Fibroblast of mammary gland (primary cell): Measurements from ENCODE around the gene SEPTIN7.

Experiments
- DNase-seq: peaks from one replicate; pipeline ENCODE4 v3.0.0-alpha.2; 2010; ENCODE audit warnings: low read depth
- H3K4me3 ChIP-seq: 2 replicates; pipeline ENCODE4 v1.5.1; 2011; ENCODE audit warnings: low read depth, mild to moderate bottlenecking, low read length, moderate library complexity; ENCODE audit not compliant: control insufficient read depth
- TF ChIP-seq, protein P1 (sequence below): conservative IDR thresholded peaks from 2 replicates; pipeline ENCODE4 v1.5.1; 2011; ENCODE audit warnings: low read depth, low read length, inconsistent platforms; ENCODE audit not compliant: control insufficient read depth, insufficient read depth

The SEPTIN7 gene

DNA sequence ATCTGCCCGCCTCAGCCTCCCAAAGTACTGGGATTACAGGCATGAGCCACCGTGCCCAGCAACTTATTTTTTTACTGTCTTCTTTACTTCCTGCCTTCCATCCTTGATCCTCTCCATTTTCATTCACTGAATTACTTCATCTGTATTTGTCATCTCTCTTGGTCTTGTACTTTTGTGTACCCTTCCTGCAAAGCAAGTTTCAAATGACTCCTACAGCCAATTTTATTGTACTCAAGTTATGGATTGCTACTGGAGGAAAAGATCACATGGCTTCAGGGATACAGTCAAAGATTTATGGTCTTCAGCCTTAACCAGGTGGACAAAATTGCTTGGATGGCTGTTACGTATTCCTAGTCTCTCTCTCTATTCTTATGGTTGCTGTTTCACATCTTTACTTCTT, 22.6 kb downstream of the SEPTIN7 start:
- H3K4me3 ChIP-seq = no peak overlapping the region
- no peak for DNase-seq
- TF ChIP-seq, protein P1, sequence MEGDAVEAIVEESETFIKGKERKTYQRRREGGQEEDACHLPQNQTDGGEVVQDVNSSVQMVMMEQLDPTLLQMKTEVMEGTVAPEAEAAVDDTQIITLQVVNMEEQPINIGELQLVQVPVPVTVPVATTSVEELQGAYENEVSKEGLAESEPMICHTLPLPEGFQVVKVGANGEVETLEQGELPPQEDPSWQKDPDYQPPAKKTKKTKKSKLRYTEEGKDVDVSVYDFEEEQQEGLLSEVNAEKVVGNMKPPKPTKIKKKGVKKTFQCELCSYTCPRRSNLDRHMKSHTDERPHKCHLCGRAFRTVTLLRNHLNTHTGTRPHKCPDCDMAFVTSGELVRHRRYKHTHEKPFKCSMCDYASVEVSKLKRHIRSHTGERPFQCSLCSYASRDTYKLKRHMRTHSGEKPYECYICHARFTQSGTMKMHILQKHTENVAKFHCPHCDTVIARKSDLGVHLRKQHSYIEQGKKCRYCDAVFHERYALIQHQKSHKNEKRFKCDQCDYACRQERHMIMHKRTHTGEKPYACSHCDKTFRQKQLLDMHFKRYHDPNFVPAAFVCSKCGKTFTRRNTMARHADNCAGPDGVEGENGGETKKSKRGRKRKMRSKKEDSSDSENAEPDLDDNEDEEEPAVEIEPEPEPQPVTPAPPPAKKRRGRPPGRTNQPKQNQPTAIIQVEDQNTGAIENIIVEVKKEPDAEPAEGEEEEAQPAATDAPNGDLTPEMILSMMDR = no peak

DNA sequence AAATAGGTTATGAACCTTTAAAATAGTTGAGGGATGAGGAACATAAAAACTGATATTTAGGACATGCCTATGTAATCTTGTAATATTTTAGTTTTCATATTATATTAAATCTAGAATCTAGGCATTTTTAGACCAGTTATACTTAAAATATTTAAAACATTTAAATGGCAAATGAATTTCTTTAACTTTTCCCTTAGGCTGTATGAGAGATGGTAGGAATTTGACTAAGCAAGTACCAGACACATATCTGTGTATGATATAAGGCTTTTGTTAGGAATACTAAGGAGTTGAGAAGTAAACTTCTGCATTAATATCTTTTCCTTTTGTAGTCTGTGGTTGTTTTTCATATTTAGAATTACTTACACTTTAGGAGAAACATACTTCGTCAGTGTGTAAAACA, 25.1 kb downstream of the SEPTIN7 start:
- DNase-seq = no peak
- H3K4me3 ChIP-seq = no peak overlapping the region
- TF ChIP-seq, protein P1 = no peak

- TF ChIP-seq, protein P1 = no peak
- no peak overlapping the region for H3K4me3 ChIP-seq
- DNase-seq = no peak
These were observed 25.9 kb downstream of the SEPTIN7 start for GRCh38 chr7:35826751-35827150.

DNA sequence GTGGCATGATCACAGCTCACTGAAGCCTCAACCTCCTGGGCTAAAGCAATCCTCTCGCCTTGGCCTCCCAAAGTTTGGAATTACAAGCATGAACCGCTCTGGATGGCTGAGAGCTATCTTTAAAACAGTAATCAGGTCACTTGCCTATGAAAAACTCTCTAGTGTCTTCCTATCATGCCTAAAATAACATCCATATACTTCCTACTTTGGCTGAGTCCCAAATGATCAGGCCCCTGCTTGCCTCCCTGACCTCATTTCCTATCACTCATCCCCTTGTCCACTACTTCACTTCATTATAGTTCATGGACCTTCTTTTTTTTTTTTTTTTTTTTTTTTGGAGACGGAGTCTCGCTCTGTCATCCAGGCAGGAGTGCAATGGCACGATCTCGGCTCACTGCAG, 28.0 kb downstream of the SEPTIN7 start:
- H3K4me3 ChIP-seq = no peak overlapping the region
- TF ChIP-seq, protein P1 = no peak
- no peak for DNase-seq

DNA sequence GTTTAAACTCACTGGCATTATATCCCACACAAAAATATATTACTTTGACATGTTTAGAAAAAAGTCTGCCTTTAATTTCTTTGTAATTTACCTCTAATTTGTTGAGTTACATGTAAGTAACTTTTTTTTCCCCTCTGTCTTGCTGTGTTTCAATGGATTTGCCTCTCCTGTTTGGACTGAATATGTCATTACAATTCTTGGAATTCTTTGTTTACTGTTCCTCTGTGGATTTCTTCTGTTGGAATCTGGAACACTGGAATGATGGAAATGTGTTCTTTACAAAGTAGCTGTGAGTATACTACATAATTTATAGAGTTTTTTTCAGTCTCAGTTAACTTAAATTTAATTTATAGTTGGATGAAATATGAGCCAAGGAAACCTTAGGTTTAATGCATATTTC, 30.4 kb downstream of the SEPTIN7 start:
- H3K4me3 ChIP-seq = no peak overlapping the region
- no peak for DNase-seq
- TF ChIP-seq, protein P1 = no peak

DNA sequence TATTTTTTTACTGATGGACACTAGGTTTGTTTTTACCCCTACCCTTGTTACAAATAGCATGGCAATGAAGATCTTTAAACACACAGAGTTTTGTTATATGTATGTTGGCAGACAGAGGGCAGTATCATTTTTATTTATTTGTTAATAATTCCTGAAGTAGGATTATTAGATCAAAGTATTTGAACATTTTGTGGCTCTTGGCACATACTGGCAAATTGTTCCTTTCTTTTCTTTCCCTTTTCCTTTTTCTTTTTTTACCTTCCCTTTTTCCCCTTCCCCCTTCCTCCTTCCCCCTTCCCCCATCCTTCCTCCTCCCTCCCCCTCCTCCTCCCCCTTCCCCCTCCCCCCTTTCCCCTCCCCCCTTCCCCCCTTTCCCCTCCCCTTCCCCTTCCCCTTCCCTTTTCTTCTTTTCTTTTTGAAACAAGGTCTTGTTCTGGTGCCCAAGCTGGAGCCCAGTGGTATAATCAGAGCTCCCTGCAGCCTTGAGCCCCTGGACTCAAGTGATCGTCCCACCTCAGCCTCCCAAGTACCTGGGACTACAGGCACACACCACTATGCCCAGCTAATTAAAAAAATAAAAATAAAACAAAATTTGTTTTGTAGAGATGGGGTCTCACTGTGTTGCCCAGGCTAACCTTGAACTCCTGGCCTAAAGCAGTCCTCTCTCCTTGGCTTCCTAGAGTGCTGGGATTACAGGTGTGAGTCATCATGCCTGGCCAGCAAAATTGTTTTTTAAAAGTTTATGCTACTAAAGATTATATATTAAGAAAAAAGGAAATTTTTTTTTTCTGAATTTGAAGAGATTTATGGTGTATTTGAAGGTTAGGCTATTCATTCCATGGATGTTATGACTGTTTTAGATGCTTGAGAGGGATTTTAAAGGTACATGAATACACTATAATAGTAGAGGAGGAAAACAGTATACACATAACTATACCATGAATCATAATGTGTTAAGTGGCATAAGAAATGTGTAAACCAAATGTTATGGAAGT, 39.3 kb downstream of the SEPTIN7 start:
- TF ChIP-seq, protein P1 = no peak
- no peak overlapping the region for H3K4me3 ChIP-seq
- DNase-seq = peak; percentile 46
